AG04449 (cell line): ENCODE measurements around the gene CAMK2A.

Experiments
- CTCF ChIA-PET: fragments of 350-600 bp; formaldehyde crosslinking; extraction: SDS; loops from one replicate; lab custom pipeline; 2021; ENCODE audit warnings: antibody characterized with exemption; lab: Yijun Ruan, JAX
- POLR2A ChIA-PET: fragments of 400-600, 350-600 bp; formaldehyde crosslinking; extraction: SDS; loops from one replicate; lab custom pipeline; 2020; ENCODE audit warnings: antibody characterized with exemption, inconsistent platforms; lab: Yijun Ruan, JAX
- DNase-seq: peaks from one replicate; pipeline ENCODE4 v3.0.0-alpha.2; 2010; ENCODE audit warnings: low read depth, low spot score
- H3K4me3 ChIP-seq: 2 replicates; pipeline ENCODE4 v1.5.1; 2011; ENCODE audit warnings: low read depth, mild to moderate bottlenecking, control low read depth, low read length
- TF ChIP-seq, protein P1 (sequence below): IDR thresholded peaks from one replicate; pipeline ENCODE4 v1.5.1; 2011; ENCODE audit warnings: mild to moderate bottlenecking, moderate library complexity, low read length, control low read depth, inconsistent platforms; ENCODE audit not compliant: insufficient read depth; ENCODE audit errors: missing control alignments

The CAMK2A gene

GRCh38 chr5:150309101-150309885 is 19.7 kb upstream of the CAMK2A start:
- CTCF ChIA-PET, result interaction anchor here (1.3 to 1.5 kb wide), 2 partner anchors 9 kb away, joined by 3 to 4 read pairs; no protein-coding TSS in a partner anchor
- TF ChIP-seq, protein P1, sequence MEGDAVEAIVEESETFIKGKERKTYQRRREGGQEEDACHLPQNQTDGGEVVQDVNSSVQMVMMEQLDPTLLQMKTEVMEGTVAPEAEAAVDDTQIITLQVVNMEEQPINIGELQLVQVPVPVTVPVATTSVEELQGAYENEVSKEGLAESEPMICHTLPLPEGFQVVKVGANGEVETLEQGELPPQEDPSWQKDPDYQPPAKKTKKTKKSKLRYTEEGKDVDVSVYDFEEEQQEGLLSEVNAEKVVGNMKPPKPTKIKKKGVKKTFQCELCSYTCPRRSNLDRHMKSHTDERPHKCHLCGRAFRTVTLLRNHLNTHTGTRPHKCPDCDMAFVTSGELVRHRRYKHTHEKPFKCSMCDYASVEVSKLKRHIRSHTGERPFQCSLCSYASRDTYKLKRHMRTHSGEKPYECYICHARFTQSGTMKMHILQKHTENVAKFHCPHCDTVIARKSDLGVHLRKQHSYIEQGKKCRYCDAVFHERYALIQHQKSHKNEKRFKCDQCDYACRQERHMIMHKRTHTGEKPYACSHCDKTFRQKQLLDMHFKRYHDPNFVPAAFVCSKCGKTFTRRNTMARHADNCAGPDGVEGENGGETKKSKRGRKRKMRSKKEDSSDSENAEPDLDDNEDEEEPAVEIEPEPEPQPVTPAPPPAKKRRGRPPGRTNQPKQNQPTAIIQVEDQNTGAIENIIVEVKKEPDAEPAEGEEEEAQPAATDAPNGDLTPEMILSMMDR, result no peak
- POLR2A ChIA-PET, result no interaction called here
- DNase-seq, result no peak
- H3K4me3 ChIP-seq, result no peak overlapping the region

DNA sequence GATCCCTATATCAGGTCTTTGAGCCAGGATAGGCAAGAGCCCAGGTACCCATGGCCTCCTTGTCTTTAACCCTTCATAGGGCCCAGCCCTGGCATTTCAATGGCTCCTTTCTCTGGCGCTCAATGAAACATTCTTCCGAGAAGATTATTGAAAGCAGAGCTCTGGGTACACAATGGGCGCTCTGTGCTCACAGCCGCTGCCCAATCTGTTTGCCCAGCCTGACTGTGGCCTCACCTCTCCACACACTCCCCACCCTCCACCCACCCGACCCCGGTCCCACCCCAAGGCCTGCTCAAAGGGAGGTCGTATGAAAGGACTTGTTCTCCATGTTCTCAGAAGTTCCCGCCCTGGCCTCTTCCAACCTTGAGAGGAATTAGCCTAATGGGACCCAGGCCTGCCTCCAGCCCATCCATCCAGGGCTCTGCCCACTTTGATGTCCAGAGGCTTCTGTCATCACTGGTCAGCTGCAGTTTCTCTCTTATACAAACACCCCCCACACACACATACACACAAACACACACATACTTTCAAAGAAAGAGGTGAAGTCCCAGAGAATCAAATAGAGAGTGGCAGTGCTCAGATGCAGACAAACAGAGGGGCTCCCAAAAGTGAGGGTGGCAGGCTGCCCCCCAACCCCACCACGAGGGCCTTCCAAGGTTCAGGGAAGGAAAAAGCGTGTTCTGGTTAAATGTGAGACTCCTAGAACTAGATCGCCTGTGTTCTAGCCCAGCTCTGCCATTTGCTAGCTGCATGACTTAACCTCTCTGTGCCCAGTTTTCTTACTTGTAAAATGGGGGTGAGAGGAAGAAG is 18.2 kb upstream of the CAMK2A start:
- DNase-seq, result no peak
- TF ChIP-seq, protein P1, result no peak
- no peak overlapping the region for H3K4me3 ChIP-seq
- POLR2A ChIA-PET, result no interaction called here
- CTCF ChIA-PET, result interaction anchor here (0.6 to 1.5 kb wide), 2 partner anchors 8 to 103 kb away, joined by 3 to 4 read pairs; no protein-coding TSS in a partner anchor

- CTCF ChIA-PET, result interaction anchor here (1.1 to 2.8 kb wide), 2 partner anchors 34 to 131 kb away, joined by 3 to 6 read pairs; no protein-coding TSS in a partner anchor
- POLR2A ChIA-PET, result no interaction called here
- DNase-seq, result no peak
- H3K4me3 ChIP-seq, result no peak overlapping the region
- TF ChIP-seq, protein P1, result no peak
Observed at GRCh38 chr5:150306775-150307174, 17.2 kb upstream of the CAMK2A start.

DNA sequence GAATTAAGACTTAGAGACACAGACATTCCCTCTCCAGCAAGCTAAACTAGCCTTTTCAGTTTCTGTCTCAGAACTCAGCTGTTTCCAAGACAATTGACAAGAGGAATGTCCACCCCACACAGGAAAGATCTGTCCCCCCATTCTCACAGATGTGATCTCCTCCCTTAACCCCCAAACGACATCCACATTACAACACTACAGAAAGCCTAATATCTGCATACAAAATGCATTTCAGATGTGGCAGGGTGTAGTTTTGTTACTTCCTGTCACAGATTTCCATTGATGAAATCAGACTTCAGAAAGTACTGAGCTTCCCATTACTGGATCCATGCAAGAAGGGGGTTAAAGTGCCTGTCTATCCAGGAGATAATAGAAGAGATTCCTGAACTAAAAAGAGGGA is 16.0 kb upstream of the CAMK2A start:
- H3K4me3 ChIP-seq, result no peak overlapping the region
- CTCF ChIA-PET, result interaction anchor here (1.0 to 2.8 kb wide), 5 partner anchors 11 to 130 kb away, joined by 3 to 6 read pairs (median 3); no protein-coding TSS in a partner anchor
- no peak for DNase-seq
- TF ChIP-seq, protein P1, result no peak
- POLR2A ChIA-PET, result interaction anchor here (1.0 kb wide), 1 partner anchor 12 kb away, joined by 4 read pairs; no protein-coding TSS in a partner anchor

DNA sequence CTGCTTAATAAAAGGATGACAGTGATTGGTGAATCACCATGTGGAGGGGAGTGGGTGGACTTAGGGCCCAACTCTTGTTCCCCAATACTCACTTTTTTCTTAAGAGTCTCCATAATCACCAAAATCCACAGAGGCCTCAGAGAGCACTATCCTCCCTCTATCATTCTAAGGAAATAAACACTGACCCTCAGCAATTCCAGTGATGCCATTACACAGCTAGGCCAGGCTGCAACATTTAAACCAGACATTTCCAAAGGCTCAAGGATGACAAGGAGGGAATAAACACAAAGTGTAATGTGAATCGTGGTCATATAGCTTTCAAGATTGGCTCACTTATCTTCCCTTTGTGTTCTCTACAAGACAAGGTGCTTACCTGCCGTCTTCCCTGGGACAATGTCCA is 15.5 kb upstream of the CAMK2A start:
- ChIA-PET POLR2A (no interaction called here), CTCF (interaction anchor here (1.0 to 2.8 kb wide), 3 partner anchors 12 to 32 kb away, joined by 3 to 6 read pairs (median 3); no protein-coding TSS in a partner anchor)
- DNase-seq, result no peak
- TF ChIP-seq, protein P1, result no peak
- no peak overlapping the region for H3K4me3 ChIP-seq
